ENCODE results near the gene MRGPRE.

DNA sequence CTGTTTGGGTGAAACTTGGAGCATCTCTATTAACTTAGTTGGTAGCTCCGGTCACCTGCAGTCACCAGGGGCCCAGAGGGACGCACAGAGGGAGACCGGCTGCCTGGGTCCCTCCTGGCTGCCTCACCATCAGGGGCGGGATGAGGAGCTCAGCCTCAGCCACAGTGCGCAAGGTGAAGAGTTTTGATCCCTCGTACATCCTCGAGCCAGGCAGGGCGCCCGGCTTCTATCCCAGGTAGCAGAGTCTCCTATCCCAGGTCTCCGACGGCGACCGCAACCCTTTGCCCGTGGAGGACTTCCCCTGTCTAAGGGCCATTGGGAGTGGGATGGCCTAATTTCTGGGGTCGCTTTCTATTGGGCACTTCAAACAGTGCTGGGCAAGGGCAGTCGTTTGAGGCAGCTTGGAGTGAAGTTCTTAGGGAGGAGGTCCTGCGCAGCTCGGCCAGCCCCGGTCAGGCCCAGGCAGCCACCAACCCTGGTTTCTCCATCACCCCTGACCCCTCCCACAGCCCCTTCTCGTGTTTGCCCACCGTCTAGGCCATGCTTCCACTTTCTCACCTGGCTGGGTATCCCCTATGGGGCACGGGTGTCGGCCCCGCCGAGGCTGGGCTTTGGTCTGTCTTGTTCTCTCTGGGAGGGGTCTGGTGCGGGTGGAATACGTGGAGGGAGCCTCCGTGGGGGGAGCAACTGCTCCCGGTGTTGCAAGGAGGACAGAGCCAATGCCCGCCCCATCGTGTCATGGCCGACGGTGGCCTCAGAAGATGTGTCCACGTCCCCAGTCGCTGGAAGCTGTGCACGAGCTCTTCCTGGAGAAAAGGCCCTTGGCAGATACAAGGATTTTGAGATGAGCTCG, 10.0 kb downstream of the MRGPRE start:
- TF ChIP-seq POLR2AphosphoS5 (IDR thresholded peaks at IDR 0.05; ENCODE audit: low read depth, low read length), result no peak
- TF ChIP-seq TAF1 (IDR thresholded peaks at IDR 0.05; ENCODE audit: borderline replicate concordance, insufficient read depth, low read length), result no peak
- no peak for TF ChIP-seq SIN3A (IDR thresholded peaks at IDR 0.05; ENCODE audit: borderline replicate concordance, insufficient read depth, low read length)
- no peak for TF ChIP-seq FOXP2 (optimal IDR thresholded peaks at IDR 0.05; ENCODE audit: borderline replicate concordance, extremely low read depth, extremely low read length, insufficient read depth)
- TF ChIP-seq, protein P1, sequence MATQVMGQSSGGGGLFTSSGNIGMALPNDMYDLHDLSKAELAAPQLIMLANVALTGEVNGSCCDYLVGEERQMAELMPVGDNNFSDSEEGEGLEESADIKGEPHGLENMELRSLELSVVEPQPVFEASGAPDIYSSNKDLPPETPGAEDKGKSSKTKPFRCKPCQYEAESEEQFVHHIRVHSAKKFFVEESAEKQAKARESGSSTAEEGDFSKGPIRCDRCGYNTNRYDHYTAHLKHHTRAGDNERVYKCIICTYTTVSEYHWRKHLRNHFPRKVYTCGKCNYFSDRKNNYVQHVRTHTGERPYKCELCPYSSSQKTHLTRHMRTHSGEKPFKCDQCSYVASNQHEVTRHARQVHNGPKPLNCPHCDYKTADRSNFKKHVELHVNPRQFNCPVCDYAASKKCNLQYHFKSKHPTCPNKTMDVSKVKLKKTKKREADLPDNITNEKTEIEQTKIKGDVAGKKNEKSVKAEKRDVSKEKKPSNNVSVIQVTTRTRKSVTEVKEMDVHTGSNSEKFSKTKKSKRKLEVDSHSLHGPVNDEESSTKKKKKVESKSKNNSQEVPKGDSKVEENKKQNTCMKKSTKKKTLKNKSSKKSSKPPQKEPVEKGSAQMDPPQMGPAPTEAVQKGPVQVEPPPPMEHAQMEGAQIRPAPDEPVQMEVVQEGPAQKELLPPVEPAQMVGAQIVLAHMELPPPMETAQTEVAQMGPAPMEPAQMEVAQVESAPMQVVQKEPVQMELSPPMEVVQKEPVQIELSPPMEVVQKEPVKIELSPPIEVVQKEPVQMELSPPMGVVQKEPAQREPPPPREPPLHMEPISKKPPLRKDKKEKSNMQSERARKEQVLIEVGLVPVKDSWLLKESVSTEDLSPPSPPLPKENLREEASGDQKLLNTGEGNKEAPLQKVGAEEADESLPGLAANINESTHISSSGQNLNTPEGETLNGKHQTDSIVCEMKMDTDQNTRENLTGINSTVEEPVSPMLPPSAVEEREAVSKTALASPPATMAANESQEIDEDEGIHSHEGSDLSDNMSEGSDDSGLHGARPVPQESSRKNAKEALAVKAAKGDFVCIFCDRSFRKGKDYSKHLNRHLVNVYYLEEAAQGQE (IDR thresholded peaks at IDR 0.05; ENCODE audit: insufficient read depth in 1 of 2, low read depth in 2 of 2, low read length in 2 of 2), result no peak

Data from PFSK-1 (cell line).